ENCODE measurements around the gene PRSS12.

DNA sequence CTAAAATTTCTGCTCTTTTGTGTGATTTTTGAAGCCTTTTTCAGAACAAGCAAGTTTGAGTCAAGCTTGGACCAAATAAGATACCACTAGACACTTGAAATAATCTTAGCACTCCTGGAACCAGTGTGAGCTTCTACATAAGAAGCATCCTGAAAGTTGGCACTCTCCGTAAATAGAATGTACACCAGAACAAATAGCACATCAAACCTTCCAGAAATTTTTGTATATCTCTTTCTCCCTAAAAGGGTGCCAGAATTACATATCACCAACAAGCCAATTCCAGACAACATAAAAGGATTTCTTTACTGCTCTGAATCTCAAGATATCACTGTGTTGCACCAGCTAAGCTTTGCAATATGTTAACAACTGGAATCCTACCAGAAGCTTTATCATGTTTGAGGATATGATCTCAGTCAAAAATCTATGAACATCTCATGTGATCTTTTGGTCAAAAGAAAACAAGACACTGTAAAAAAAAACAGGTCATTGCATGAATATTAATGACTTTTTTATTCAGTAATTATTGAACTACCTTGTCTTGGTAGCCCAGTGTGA, 117.2 kb downstream of the PRSS12 start:
- TF ChIP-seq MXI1 (conservative IDR thresholded peaks at IDR 0.05; ENCODE audit: poor library complexity, severe bottlenecking) (no peak), RAD21 (conservative IDR thresholded peaks at IDR 0.05) (no peak), EZH2 (IDR thresholded peaks at IDR 0.05; ENCODE audit: borderline replicate concordance, insufficient read depth, low read length, poor library complexity, severe bottlenecking) (no peak)
- TF ChIP-seq, protein P1, sequence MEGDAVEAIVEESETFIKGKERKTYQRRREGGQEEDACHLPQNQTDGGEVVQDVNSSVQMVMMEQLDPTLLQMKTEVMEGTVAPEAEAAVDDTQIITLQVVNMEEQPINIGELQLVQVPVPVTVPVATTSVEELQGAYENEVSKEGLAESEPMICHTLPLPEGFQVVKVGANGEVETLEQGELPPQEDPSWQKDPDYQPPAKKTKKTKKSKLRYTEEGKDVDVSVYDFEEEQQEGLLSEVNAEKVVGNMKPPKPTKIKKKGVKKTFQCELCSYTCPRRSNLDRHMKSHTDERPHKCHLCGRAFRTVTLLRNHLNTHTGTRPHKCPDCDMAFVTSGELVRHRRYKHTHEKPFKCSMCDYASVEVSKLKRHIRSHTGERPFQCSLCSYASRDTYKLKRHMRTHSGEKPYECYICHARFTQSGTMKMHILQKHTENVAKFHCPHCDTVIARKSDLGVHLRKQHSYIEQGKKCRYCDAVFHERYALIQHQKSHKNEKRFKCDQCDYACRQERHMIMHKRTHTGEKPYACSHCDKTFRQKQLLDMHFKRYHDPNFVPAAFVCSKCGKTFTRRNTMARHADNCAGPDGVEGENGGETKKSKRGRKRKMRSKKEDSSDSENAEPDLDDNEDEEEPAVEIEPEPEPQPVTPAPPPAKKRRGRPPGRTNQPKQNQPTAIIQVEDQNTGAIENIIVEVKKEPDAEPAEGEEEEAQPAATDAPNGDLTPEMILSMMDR (IDR thresholded peaks at IDR 0.05; ENCODE audit: poor library complexity, severe bottlenecking) = no peak
- TF ChIP-seq, protein P2, sequence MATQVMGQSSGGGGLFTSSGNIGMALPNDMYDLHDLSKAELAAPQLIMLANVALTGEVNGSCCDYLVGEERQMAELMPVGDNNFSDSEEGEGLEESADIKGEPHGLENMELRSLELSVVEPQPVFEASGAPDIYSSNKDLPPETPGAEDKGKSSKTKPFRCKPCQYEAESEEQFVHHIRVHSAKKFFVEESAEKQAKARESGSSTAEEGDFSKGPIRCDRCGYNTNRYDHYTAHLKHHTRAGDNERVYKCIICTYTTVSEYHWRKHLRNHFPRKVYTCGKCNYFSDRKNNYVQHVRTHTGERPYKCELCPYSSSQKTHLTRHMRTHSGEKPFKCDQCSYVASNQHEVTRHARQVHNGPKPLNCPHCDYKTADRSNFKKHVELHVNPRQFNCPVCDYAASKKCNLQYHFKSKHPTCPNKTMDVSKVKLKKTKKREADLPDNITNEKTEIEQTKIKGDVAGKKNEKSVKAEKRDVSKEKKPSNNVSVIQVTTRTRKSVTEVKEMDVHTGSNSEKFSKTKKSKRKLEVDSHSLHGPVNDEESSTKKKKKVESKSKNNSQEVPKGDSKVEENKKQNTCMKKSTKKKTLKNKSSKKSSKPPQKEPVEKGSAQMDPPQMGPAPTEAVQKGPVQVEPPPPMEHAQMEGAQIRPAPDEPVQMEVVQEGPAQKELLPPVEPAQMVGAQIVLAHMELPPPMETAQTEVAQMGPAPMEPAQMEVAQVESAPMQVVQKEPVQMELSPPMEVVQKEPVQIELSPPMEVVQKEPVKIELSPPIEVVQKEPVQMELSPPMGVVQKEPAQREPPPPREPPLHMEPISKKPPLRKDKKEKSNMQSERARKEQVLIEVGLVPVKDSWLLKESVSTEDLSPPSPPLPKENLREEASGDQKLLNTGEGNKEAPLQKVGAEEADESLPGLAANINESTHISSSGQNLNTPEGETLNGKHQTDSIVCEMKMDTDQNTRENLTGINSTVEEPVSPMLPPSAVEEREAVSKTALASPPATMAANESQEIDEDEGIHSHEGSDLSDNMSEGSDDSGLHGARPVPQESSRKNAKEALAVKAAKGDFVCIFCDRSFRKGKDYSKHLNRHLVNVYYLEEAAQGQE (IDR thresholded peaks at IDR 0.05; ENCODE audit: borderline replicate concordance) = no peak

All from neural cell (in vitro differentiated cells).